Mesendoderm (in vitro differentiated cells): ENCODE data around the gene SEC31B.

ENCODE experiments used
- DNase-seq: peaks from one replicate; pipeline ENCODE4 v3.0.0; 2013
- H2AK5ac ChIP-seq: 2 replicates; pipeline ENCODE4 v1.6.1; 2013; ENCODE audit warnings: low read length, inconsistent platforms
- H2BK120ac ChIP-seq: 2 replicates; pipeline ENCODE4 v1.6.1; 2013; ENCODE audit warnings: low read depth, mild to moderate bottlenecking, low read length, moderate library complexity, mixed read lengths
- H2BK15ac ChIP-seq: replicated peaks from 2 replicates; pipeline ENCODE4 v1.6.1; 2013; ENCODE audit warnings: low read depth, mild to moderate bottlenecking, moderate library complexity
- H2BK5ac ChIP-seq: 2 replicates; pipeline ENCODE4 v1.6.1; 2013; ENCODE audit warnings: low read length, inconsistent platforms
- H3K18ac ChIP-seq: 2 replicates; pipeline ENCODE4 v1.6.1; 2013; ENCODE audit warnings: mild to moderate bottlenecking, low read length, mixed read lengths
- H3K23ac ChIP-seq: one replicate; pipeline ENCODE4 v1.6.1; 2013; ENCODE audit warnings: low read length
- H3K27ac ChIP-seq: 2 replicates; pipeline ENCODE4 v1.5.1; 2013; ENCODE audit warnings: low read depth, mild to moderate bottlenecking, inconsistent platforms, low read length, moderate library complexity
- H3K27me3 ChIP-seq: 2 replicates; pipeline ENCODE4 v1.6.1; 2013; ENCODE audit warnings: low read length, control low read depth, mild to moderate bottlenecking, inconsistent platforms; ENCODE audit not compliant: insufficient read depth, poor library complexity
- H3K36me3 ChIP-seq: 2 replicates; pipeline ENCODE4 v1.6.1; 2013; ENCODE audit warnings: low read length, inconsistent platforms; ENCODE audit not compliant: control insufficient read depth, insufficient read depth
- H3K4ac ChIP-seq: one replicate; pipeline ENCODE4 v1.6.1; 2013; ENCODE audit warnings: low read depth, mild to moderate bottlenecking, low read length, moderate library complexity
- H3K4me1 ChIP-seq: 2 replicates; pipeline ENCODE4 v1.6.1; 2013; ENCODE audit warnings: low read depth, low read length, inconsistent platforms; ENCODE audit not compliant: control insufficient read depth
- H3K4me2 ChIP-seq: 2 replicates; pipeline ENCODE4 v1.6.1; 2013; ENCODE audit warnings: low read length
- H3K4me3 ChIP-seq: 2 replicates; pipeline ENCODE4 v1.5.1; 2013; ENCODE audit warnings: mild to moderate bottlenecking, low read length
- H3K56ac ChIP-seq: one replicate; pipeline ENCODE4 v1.6.1; 2013; ENCODE audit warnings: low read length
- H3K79me1 ChIP-seq: 2 replicates; pipeline ENCODE4 v1.6.1; 2013; ENCODE audit warnings: low read length, inconsistent platforms
- H3K79me2 ChIP-seq: 2 replicates; pipeline ENCODE4 v1.6.1; 2013; ENCODE audit warnings: mild to moderate bottlenecking, low read length; ENCODE audit not compliant: control insufficient read depth, insufficient read depth
- H3K9ac ChIP-seq: 2 replicates; pipeline ENCODE4 v1.6.1; 2013; ENCODE audit warnings: low read length, inconsistent platforms
- H4K5ac ChIP-seq: one replicate; pipeline ENCODE4 v1.6.1; 2013; ENCODE audit warnings: low read length
- H4K8ac ChIP-seq: one replicate; pipeline ENCODE4 v1.6.1; 2013; ENCODE audit warnings: low read depth, mild to moderate bottlenecking, control low read depth, low read length, moderate library complexity
- WGBS: extraction: QIAGEN DNeasy Blood & Tissue Kit; methylation state at CpG from one replicate; pipeline ENCODE4 v1.1.7; 2013; ENCODE audit warnings: low lambda C conversion rate, missing lambda C conversion rate; ENCODE audit not compliant: insufficient coverage; ENCODE audit errors: extremely low coverage; 5-methylcytosine and 5-hydroxymethylcytosine counted together

Gene SEC31B

DNA sequence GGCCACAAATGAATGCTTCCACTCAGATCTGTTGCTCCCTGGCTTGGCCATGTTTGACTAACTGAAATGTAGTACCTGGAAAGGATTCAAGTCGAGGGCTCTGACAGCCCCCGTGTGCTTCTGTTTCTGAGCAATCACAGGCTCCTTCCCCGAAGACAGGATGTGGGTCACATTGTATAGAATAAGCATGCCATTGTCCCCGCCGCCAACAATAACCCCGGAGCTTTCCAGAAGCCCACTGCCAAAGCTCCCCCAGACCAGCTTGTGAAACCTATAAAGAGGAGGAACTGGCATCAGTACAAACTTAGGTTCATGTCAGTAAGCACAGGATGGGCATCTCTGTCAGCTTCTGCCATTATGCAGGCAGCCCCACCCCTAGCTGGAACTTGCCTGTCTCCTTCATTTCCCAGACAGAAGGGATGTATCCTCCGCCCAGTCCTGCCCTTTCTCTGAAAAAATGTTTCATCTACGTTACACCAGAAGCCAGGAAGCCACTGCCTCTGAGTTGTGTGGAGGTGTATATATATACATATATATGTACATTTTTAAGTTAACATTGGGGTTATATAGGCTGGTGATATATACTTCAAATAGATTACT is 10.3 kb downstream of the SEC31B start:
- Histone ChIP-seq H4K8ac (no peak overlapping the region), H3K4me1 (no peaks in the 10 kb centered on the region), H3K56ac (no peak overlapping the region), H3K4me2 (no peak overlapping the region), H3K27me3 (no peaks in the 10 kb centered on the region), H3K9ac (no peak overlapping the region), H3K79me1 (no peaks in the 10 kb centered on the region), H3K18ac (no peak overlapping the region), H2BK120ac (no peak overlapping the region), H3K27ac (no peak overlapping the region), H3K36me3 (no peaks in the 10 kb centered on the region), H2BK5ac (no peak overlapping the region), H2AK5ac (no peak overlapping the region), H3K23ac (no peak overlapping the region), H2BK15ac (no peak overlapping the region), H4K5ac (no peak overlapping the region), H3K79me2 (no peaks in the 10 kb centered on the region), H3K4ac (no peak overlapping the region), H3K4me3 (no peak overlapping the region)
- no CpG with 5 or more reads among the region's 8 CpGs for WGBS
- DNase-seq: no peak

- Histone ChIP-seq H3K9ac (no peak overlapping the region), H3K36me3 (no peaks in the 10 kb centered on the region), H4K5ac (no peak overlapping the region), H3K4ac (no peak overlapping the region), H2BK5ac (no peak overlapping the region), H3K27ac (no peak overlapping the region), H4K8ac (no peak overlapping the region), H2BK15ac (no peak overlapping the region), H2BK120ac (no peak overlapping the region), H3K18ac (no peak overlapping the region), H2AK5ac (no peak overlapping the region), H3K23ac (no peak overlapping the region), H3K27me3 (no peaks in the 10 kb centered on the region), H3K4me1 (no peaks in the 10 kb centered on the region), H3K79me1 (no peaks in the 10 kb centered on the region), H3K79me2 (no peaks in the 10 kb centered on the region), H3K4me2 (no peak overlapping the region), H3K56ac (no peak overlapping the region), H3K4me3 (no peak overlapping the region)
- DNase-seq: peak; percentile 80
- WGBS: no CpG with 5 or more reads among the region's 3 CpGs
Measured at GRCh38 chr10:100508691-100509150, 10.9 kb downstream of the SEC31B start.

GRCh38 chr10:100508266-100508665 is 11.4 kb downstream of the SEC31B start:
- Histone ChIP-seq H3K23ac (no peak overlapping the region), H3K27ac (no peak overlapping the region)

DNA sequence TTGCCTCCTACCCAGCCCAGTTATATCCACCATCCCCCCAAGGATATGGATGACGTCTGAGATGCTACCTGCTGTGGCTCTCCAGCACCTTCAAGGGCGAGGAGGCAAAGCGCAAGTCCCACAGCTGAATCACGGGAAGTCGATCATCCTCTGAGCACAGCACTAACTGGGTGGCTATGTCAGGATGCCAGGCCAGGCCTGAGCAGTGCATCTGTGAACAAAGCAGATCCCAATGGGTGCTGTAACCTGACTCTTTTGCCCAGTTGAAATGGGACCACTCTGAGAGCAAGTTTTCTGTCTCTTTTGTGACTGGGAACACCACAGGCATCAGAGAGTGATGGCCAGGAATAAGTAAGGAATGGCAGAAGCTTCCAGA is 12.3 kb downstream of the SEC31B start:
- Histone ChIP-seq H3K27me3 (no peaks in the 10 kb centered on the region), H2BK120ac (no peak overlapping the region), H3K4me3 (no peak overlapping the region), H2BK15ac (no peak overlapping the region), H3K23ac (no peak overlapping the region), H3K27ac (no peak overlapping the region), H4K8ac (no peak overlapping the region), H2AK5ac (no peak overlapping the region), H3K4me1 (no peaks in the 10 kb centered on the region), H3K79me1 (no peaks in the 10 kb centered on the region), H3K79me2 (no peaks in the 10 kb centered on the region), H3K4ac (no peak overlapping the region), H3K56ac (no peak overlapping the region), H3K4me2 (no peak overlapping the region), H3K18ac (no peak overlapping the region), H3K36me3 (no peaks in the 10 kb centered on the region), H4K5ac (no peak overlapping the region), H2BK5ac (no peak overlapping the region), H3K9ac (no peak overlapping the region)
- WGBS: no CpG with 5 or more reads among the region's 5 CpGs
- no peak for DNase-seq

More at GRCh38 chr10:100508266-100508665, 11.4 kb downstream of the SEC31B start:
- Histone ChIP-seq H2BK120ac (no peak overlapping the region), H3K36me3 (no peaks in the 10 kb centered on the region), H3K4ac (no peak overlapping the region), H3K18ac (no peak overlapping the region), H3K56ac (no peak overlapping the region), H3K79me1 (no peaks in the 10 kb centered on the region), H3K4me1 (no peaks in the 10 kb centered on the region), H4K5ac (no peak overlapping the region), H4K8ac (no peak overlapping the region), H3K4me3 (no peak overlapping the region), H2AK5ac (no peak overlapping the region), H2BK15ac (no peak overlapping the region), H3K4me2 (no peak overlapping the region), H3K9ac (no peak overlapping the region), H3K79me2 (no peaks in the 10 kb centered on the region), H3K27me3 (no peaks in the 10 kb centered on the region), H2BK5ac (no peak overlapping the region)
- no CpG with 5 or more reads among the region's 1 CpG for WGBS
- DNase-seq: no peak

- H3K4ac ChIP-seq: no peak overlapping the region
- H3K79me1 ChIP-seq: no peaks in the 10 kb centered on the region
- no peaks in the 10 kb centered on the region for H3K36me3 ChIP-seq
- H3K56ac ChIP-seq: no peak overlapping the region
- H3K4me2 ChIP-seq: no peak overlapping the region
- no peak overlapping the region for H3K4me3 ChIP-seq
- H3K23ac ChIP-seq: no peak overlapping the region
- no peak overlapping the region for H4K5ac ChIP-seq
- no peaks in the 10 kb centered on the region for H3K79me2 ChIP-seq
- H3K27me3 ChIP-seq: no peaks in the 10 kb centered on the region
- no peak overlapping the region for H3K27ac ChIP-seq
- WGBS: no CpG with 5 or more reads among the region's 5 CpGs
- no peak for DNase-seq
- H3K4me1 ChIP-seq: no peaks in the 10 kb centered on the region
- H3K9ac ChIP-seq: no peak overlapping the region
- no peak overlapping the region for H2BK120ac ChIP-seq
- no peak overlapping the region for H2BK15ac ChIP-seq
- no peak overlapping the region for H4K8ac ChIP-seq
- no peak overlapping the region for H2BK5ac ChIP-seq
- H3K18ac ChIP-seq: no peak overlapping the region
- no peak overlapping the region for H2AK5ac ChIP-seq
Measured at GRCh38 chr10:100506596-100507356, 12.9 kb downstream of the SEC31B start.
